Endothelial cell of umbilical vein (primary cell): ENCODE results near the gene TMEM40. TPM values are rescaled to one million over a fixed set of nuclear protein-coding genes. Genes with fewer than 3 reads are reported as not detected.

Source experiments
- BruUV-seq: library from RNA; stranded (reverse); fragments of 400-500 nt; replicated peaks from 2 replicates; lab custom pipeline; 2021; lab: Mats Ljungman, UMichigan
- CTCF ChIA-PET: fragments of 300-600, 350-600 bp; sonication (Branson Sonifier 250); formaldehyde crosslinking; loops from one replicate; lab custom pipeline; 2021; ENCODE audit warnings: antibody characterized with exemption, inconsistent platforms; lab: Charles Lee
- POLR2A ChIA-PET: fragments of 300-600, 350-600 bp; sonication (Branson Sonifier 250); formaldehyde crosslinking; loops from one replicate; lab custom pipeline; 2021; ENCODE audit warnings: antibody characterized with exemption, inconsistent platforms; lab: Charles Lee
- DNase-seq: peaks from one replicate; pipeline ENCODE4 v3.0.0-alpha.2; 2011; ENCODE audit warnings: low read depth, low spot score
- FAIRE-seq: peaks from 2 replicates; lab custom pipeline; 2011; peaks lifted over from hg19 to GRCh38; lab: Jason Lieb, UNC
- H2AFZ ChIP-seq: 2 replicates; pipeline ENCODE4 v1.6.0; 2012; ENCODE audit warnings: low read depth, low read length, control low read depth, inconsistent platforms
- H3K27ac ChIP-seq: 2 replicates; pipeline ENCODE4 v1.5.1; 2011; ENCODE audit warnings: low read depth, mild to moderate bottlenecking, control low read depth, low read length, moderate library complexity; ENCODE audit not compliant: insufficient read depth
- H3K27me3 ChIP-seq, 2 experiments: 2 replicates each; pipeline versions ENCODE4 v1.6.0 to v1.6.1; 2011; ENCODE audit warnings: low read length in 2 of 2, mixed read lengths in 1 of 2; ENCODE audit not compliant: control insufficient read depth in 2 of 2, insufficient read depth in 2 of 2
- H3K36me3 ChIP-seq, 2 experiments: 2 replicates in 1 of 2; 3 replicates in 1 of 2; pipeline ENCODE4 v1.5.1; 2011; ENCODE audit warnings: low read length in 2 of 2, mild to moderate bottlenecking in 1 of 2, moderate library complexity in 1 of 2; ENCODE audit not compliant: control insufficient read depth in 2 of 2, insufficient read depth in 2 of 2; ENCODE audit errors: extremely low read depth in 1 of 2
- H3K4me1 ChIP-seq: 3 replicates; pipeline ENCODE4 v1.5.1; 2011; ENCODE audit warnings: mild to moderate bottlenecking, low read length; ENCODE audit not compliant: control insufficient read depth, insufficient read depth; ENCODE audit errors: extremely low read depth
- H3K4me2 ChIP-seq: 2 replicates; pipeline ENCODE4 v1.6.1; 2011; ENCODE audit warnings: low read length, control low read depth, mixed read lengths; ENCODE audit not compliant: insufficient read depth
- H3K4me3 ChIP-seq, 3 experiments: fragments of 200-600 bp in 1 of 3; sonication (generic), shearing (Covaris generic) in 1 of 3; replicated peaks in 1 of 3; 2 replicates each; pipeline ENCODE4 v1.5.1; 2011 to 2016; ENCODE audit warnings: control low read depth in 3 of 3, low read length in 3 of 3, mild to moderate bottlenecking in 2 of 3, inconsistent platforms in 1 of 3, low read depth in 1 of 3, moderate library complexity in 1 of 3; ENCODE audit not compliant: insufficient read depth in 1 of 3
- H3K79me2 ChIP-seq: 2 replicates; pipeline ENCODE4 v1.6.0; 2012; ENCODE audit warnings: low read length, inconsistent platforms; ENCODE audit not compliant: control insufficient read depth, insufficient read depth
- H3K9ac ChIP-seq: replicated peaks from 2 replicates; pipeline ENCODE3; 2011; ENCODE audit warnings: low read length, control low read depth; ENCODE audit not compliant: insufficient read depth; ENCODE audit errors: extremely low read depth
- H3K9me1 ChIP-seq: replicated peaks from 3 replicates; pipeline ENCODE4 v1.6.0; 2011; ENCODE audit warnings: mild to moderate bottlenecking, low read length; ENCODE audit not compliant: control insufficient read depth, insufficient read depth; ENCODE audit errors: extremely low read depth
- H3K9me3 ChIP-seq: replicated peaks from 2 replicates; pipeline ENCODE4 v1.5.1; 2012; ENCODE audit warnings: low read length, inconsistent platforms; ENCODE audit not compliant: control insufficient read depth, insufficient read depth
- H4K20me1 ChIP-seq: replicated peaks from 2 replicates; pipeline ENCODE3; 2011; ENCODE audit warnings: mild to moderate bottlenecking, low read length; ENCODE audit not compliant: control insufficient read depth, insufficient read depth; ENCODE audit errors: extremely low read depth
- CTCF ChIP-seq, 2 donors: IDR thresholded peaks; 1 replicate in 1 of 2; 2 replicates in 1 of 2; pipeline ENCODE4 v1.5.1; 2011; ENCODE audit warnings: low read length in 2 of 2, mild to moderate bottlenecking in 2 of 2, moderate library complexity in 2 of 2, control low read depth in 1 of 2, inconsistent platforms in 1 of 2, low read depth in 1 of 2; ENCODE audit not compliant: insufficient read depth in 1 of 2; ENCODE audit errors: extremely low read depth in 1 of 2
- EZH2 ChIP-seq: IDR thresholded peaks from 2 replicates; pipeline ENCODE4 v1.6.1; 2012; ENCODE audit warnings: borderline replicate concordance, low read depth, mild to moderate bottlenecking, moderate library complexity, low read length, inconsistent platforms; ENCODE audit not compliant: severe bottlenecking
- FOS ChIP-seq: IDR thresholded peaks from 2 replicates; pipeline ENCODE4 v1.6.1; 2011; ENCODE audit warnings: mild to moderate bottlenecking, low read length, moderate library complexity, borderline replicate concordance; ENCODE audit not compliant: insufficient read depth
- GATA2 ChIP-seq: IDR thresholded peaks from 2 replicates; pipeline ENCODE4 v1.7.0; 2011; ENCODE audit warnings: low read depth, mild to moderate bottlenecking, moderate library complexity, mixed read lengths, low read length; ENCODE audit not compliant: insufficient read length, insufficient read depth
- JUN ChIP-seq: IDR thresholded peaks from 2 replicates; pipeline ENCODE4 v1.6.1; 2011; ENCODE audit warnings: borderline replicate concordance, low read depth; ENCODE audit not compliant: insufficient read length, insufficient read depth
- MAX ChIP-seq: IDR thresholded peaks from 2 replicates; pipeline ENCODE4 v1.6.1; 2011; ENCODE audit not compliant: insufficient read depth, insufficient read length
- MYC ChIP-seq: IDR thresholded peaks from one replicate; pipeline ENCODE4 v1.6.1; 2011; ENCODE audit warnings: mild to moderate bottlenecking, low read depth, low read length
- POLR2A ChIP-seq: IDR thresholded peaks from 2 replicates; pipeline ENCODE4 v1.6.1; 2012; ENCODE audit warnings: low read depth, mild to moderate bottlenecking, control low read depth, low read length
- POLR2AphosphoS5 ChIP-seq: IDR thresholded peaks from 2 replicates; pipeline ENCODE4 v1.6.1; 2012; ENCODE audit warnings: low read depth, mild to moderate bottlenecking, control low read depth, low read length, moderate library complexity; ENCODE audit not compliant: insufficient read depth
- dilution Hi-C: fragments of 300-500 bp; cut with MboI; formaldehyde crosslinking; loops from one replicate; pipeline ENCODE4 v1.15.0; 2019; ENCODE audit warnings: low sequenced_read_pairs; ENCODE audit not compliant: extremely low pct_ligation_motif_present
- intact Hi-C: fragments of 100-400 bp; cut with micrococcal nuclease; formaldehyde crosslinking; loops from one replicate; pipeline ENCODE4 v1.10.0; 2022
- polyA plus RNA-seq, 4 experiments: library from polyadenylated mRNA; depleted of rRNA in 3 of 4; stranded (reverse) in 3 of 4; unstranded in 1 of 4; fragments of >200 nt; gene quantifications; 2 replicates each; pipeline versions ENCODE4 v1.2.1 to v1.2.3, GENCODE V29; 2011 to 2012; ENCODE audit warnings: missing spikeins in 1 of 4
- total RNA-seq: library from RNA; stranded (reverse); gene quantifications from 2 replicates; pipeline ENCODE4 v1.2.3, GENCODE V29; 2021

Gene TMEM40
- total and polyA plus RNA-seq, 2 donors (not counting 3 experiments of a cell fraction or from before 2014, with no cell fraction given) = not detected

- Histone ChIP-seq H3K27ac (no peak overlapping the region), H3K4me3 (no peak overlapping the region), H3K36me3 (no peaks in the 10 kb centered on the region), H3K27me3 (no peaks in the 10 kb centered on the region), H3K79me2 (no peaks in the 10 kb centered on the region), H3K4me2 (no peak overlapping the region), H4K20me1 (no peaks in the 10 kb centered on the region), H2AFZ (no peak overlapping the region), H3K9me1 (no peaks in the 10 kb centered on the region), H3K9me3 (no peaks in the 10 kb centered on the region), H3K9ac (no peak overlapping the region), H3K4me1 (no peaks in the 10 kb centered on the region)
- no peak for DNase-seq
- no TSS peak for BruUV-seq
- dilution Hi-C loops (no loop called here), intact Hi-C loops (no loop called here)
- no peak for TF ChIP-seq GATA2
- TF ChIP-seq MAX = no peak
- no peak for TF ChIP-seq EZH2
- TF ChIP-seq JUN = no peak
- no peak for FAIRE-seq
- ChIA-PET CTCF (no interaction called here), POLR2A (no interaction called here)
These were observed 44.3 kb upstream of the TMEM40 start for GRCh38 chr3:12803371-12803770.

- dilution Hi-C loops = no loop called here
- H3K79me2 ChIP-seq = no peaks in the 10 kb centered on the region
- H3K36me3 ChIP-seq = no peaks in the 10 kb centered on the region
- H3K9me1 ChIP-seq = no peaks in the 10 kb centered on the region
- FAIRE-seq (no peak), DNase-seq (no peak)
- H2AFZ ChIP-seq = no peak overlapping the region
- H3K27me3 ChIP-seq = no peaks in the 10 kb centered on the region
- intact Hi-C loops = no loop called here
- POLR2A ChIA-PET = interaction anchor here (1.1 kb wide), 1 partner anchor 8 kb away, joined by 3 read pairs; no protein-coding TSS in a partner anchor
- H3K9ac ChIP-seq = no peak overlapping the region
- BruUV-seq = no TSS peak
- H3K4me3 ChIP-seq = no peak overlapping the region
- H3K4me1 ChIP-seq = peaks cover 5% of the 10 kb centered on the region
- H3K27ac ChIP-seq = no peak overlapping the region
- CTCF ChIA-PET = interaction anchor here (2.8 to 4.3 kb wide), 2 partner anchors 10 to 13 kb away, joined by 9 to 30 read pairs; no protein-coding TSS in a partner anchor
- H3K4me2 ChIP-seq = no peak overlapping the region
- H4K20me1 ChIP-seq = no peaks in the 10 kb centered on the region
- TF ChIP-seq CTCF (IDR thresholded peaks at IDR 0.05; ENCODE audit: extremely low read depth in 1 of 2, insufficient read depth in 1 of 2, low read depth in 1 of 2, low read length in 2 of 2) (no peak), EZH2 (no peak), MAX (no peak), FOS (no peak), JUN (no peak), MYC (no peak), POLR2A (no peak), POLR2AphosphoS5 (no peak), GATA2 (no peak)
- no peaks in the 10 kb centered on the region for H3K9me3 ChIP-seq
These were observed 40.7 kb upstream of the TMEM40 start for GRCh38 chr3:12799525-12800440.
